CD1c-positive myeloid dendritic cell (primary cell): ENCODE results near the gene DNMT3B.
"Not testable (repeated sequence)": the region's sequence is repeated elsewhere in the genome, so short reads cannot be mapped to it uniquely, and the experiment has no call there.

Source experiments
- DNase-seq: peaks from one replicate; pipeline ENCODE4 v3.0.0-alpha.2; 2016; ENCODE audit errors: extremely low spot score

The DNMT3B gene

GRCh38 chr20:32763202-32764004 lies 1.2 kb downstream of the DNMT3B start:
- no peak for DNase-seq

DNA sequence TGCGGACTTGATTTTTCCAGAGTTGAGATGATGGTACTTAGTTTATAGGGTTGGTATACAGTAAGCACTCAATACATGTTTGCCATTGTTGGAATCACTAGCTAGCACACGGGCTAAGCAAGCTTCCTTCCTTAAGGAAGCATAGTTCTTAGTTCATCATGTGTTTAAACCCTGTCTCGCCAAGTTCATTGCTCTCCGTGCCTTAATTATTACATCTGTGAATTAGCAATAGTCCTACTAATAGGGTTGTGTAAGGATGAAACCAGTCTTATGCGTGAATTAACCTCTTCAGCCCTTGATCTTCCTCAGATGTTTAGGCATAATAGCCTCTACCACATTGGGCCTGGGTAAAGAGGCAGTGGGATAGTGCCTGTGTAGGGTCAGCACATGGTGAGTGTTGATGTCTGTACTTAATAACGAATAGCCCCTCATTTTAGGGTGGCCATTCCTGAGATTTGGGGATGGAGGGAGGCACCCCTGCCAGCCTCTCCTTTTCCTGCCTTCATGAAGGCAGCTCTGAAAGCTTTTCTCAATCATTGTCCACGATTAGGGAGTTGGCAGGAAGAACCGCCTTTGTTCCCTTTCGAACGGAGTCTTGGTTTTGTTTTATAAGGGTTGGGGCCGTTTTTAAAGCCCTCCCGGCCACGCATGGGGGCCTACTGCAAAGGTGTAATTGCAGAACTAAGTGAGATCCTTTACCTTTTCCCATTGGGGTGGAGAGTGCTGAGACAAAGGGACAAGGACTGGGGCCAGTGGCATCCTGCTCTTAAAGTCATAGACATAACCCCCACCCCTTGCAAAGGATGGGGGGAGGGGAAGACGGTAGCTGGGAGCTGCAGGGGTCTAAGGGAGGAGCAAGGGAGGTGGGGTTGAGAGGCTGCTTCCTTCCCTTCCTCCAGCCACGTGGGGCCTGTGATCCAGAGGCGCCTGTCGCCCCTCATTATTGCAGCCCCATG lies 2.1 kb downstream of the DNMT3B start:
- no peak for DNase-seq

- DNase-seq, result not testable (repeated sequence)
Observed at GRCh38 chr20:32765230-32765875, 3.2 kb downstream of the DNMT3B start.

DNA sequence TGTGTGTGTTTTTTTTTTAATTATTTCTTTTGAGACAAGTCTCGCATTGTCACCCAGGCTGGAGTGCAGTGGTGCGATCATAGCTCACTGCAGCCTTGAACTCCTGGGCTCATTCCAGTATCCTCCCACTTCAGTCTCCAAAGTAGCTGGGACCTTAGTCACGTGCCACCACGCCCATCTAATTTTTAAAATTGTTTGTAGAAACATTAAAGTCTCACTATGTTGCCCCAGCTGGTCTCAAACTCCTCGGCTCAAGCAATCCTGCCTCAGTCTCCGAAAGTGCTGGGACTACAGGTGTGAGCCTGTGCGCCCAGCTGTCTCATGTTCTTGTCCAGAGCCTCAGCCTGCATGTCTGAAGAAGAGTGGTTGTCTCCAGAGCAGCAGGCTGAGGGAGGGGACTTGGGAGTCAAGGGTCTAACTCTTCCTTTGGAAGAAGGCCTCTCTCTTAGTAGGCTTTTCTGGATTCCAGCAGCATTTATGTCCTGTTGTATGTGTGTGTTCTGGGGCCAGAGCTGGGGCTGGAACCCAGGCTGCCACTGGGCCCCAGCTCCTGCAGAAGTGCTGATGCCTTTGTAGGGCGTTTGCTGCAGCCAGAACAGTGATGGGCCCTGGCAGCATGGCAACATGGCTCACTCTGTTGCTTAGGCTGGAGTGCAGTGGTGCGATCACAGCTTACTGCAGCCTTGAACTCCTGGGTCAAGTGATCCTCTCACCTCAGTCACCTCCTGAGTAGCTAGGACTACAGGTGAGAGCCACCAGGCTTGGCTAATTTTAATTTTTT lies 5.4 kb downstream of the DNMT3B start:
- DNase-seq, result no peak

DNA sequence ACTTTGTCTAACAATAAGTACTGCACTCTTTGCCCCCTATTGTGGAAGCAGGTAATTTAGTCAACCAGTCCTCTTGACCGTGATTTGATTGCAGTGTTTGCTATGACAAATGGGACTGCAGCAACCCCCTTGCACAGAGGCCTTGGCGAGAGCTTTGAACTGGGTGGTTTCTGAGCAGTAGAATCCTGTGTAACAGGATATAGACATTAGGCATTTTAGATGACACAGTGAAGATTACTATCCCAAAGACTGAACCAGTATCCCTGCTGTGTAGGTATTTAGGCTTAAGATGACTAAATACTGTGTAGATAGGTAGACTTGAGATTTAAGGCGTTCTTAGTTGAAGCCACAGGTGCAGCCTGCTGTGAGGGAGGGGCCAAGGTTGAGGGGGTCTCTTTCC lies 9.9 kb downstream of the DNMT3B start:
- DNase-seq, result no peak

DNA sequence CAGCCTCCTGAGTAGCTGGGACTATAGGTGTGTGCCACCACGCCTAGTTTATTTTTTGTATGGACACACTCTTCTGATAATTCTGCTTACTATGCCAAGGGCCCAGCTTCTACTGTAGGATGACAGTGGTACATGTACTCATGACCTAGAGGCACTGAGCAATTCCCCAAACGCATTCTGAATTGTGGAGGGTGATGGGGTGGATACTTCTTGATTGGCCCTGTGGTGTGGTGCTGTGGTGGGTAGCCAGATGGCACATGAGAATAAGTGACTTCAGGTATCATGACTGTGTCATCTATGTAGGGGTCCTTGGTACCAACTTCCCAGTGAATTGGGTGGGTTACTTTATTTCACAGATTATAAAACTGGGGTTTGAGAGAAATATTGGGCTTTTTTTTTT lies 11.0 kb downstream of the DNMT3B start:
- DNase-seq, result no peak

DNA sequence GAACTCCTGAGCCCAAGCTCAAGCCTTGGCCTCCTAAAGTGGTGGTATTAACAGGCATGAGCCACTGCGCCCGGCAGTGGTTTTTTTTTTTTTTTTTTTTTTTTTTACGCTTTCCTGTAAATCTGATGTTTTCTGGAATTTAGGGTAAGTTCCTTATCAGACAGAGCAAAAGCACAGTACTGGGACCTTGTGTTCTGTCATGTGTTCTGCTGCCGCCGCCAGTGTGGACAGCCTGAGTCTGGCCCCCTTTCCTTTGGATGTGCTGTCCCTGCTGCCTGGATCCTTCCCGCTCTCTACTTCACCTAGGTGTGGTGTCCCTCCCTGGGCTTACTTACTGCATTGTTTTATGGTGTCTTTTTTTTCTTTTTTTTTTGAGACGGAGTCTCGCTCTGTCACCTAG lies 11.7 kb downstream of the DNMT3B start:
- no peak for DNase-seq

GRCh38 chr20:32775336-32775991 lies 13.3 kb downstream of the DNMT3B start:
- DNase-seq, result no peak

DNA sequence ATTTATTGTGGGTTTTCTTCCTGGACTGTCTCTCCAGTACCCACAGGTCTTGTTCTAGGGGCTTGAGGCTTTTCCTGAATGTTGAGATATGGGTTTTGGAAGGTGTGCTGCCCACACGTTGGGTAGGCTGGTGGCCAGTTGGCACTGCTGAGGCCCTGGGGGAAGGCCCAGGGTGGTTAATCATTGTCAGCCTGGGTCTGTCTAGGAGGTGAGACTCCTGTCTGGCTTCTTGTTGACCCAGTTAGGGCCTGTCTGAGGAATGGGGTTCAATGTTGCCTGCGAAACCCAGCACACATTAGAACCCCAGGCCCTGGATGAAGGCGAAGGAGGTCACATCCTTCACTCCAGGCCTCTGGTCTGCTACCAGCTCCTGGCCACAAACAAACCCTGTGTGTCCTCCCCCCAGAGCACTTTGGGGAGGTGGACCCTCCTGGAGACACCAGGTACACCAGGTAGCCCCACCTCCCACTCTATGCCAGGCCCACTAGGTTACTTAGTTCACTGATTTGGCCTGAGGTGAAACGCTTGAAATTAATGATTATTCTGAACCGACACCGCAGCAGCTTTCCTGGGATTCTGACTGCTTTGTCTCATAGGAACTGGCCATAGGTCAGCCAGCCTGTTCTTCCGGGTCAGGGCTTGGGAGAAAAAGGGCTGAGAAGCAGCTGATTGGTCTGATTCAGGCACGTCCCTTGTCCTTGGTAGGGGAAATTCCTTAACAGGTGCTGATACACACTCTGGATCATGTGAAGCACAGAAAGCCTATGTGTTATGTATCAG lies 15.2 kb downstream of the DNMT3B start:
- DNase-seq, result no peak

- no peak for DNase-seq
Observed at GRCh38 chr20:32779500-32780211, 17.5 kb downstream of the DNMT3B start.

DNA sequence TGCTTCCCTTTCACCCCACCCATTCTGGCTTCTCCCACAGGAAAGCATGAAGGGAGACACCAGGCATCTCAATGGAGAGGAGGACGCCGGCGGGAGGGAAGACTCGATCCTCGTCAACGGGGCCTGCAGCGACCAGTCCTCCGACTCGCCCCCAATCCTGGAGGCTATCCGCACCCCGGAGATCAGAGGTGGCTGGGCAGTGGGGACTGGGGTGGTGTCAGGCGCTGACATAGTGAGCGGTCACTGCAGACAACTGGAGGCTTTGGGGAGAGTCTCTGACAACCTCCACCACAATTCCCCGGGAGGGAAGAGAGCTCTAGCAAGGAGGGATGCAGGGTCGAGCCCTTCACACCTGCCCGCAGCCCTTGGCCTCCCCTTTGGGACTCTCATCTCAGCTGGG lies 18.1 kb downstream of the DNMT3B start:
- no peak for DNase-seq

- no peak for DNase-seq
Observed at GRCh38 chr20:32780749-32781655, 18.8 kb downstream of the DNMT3B start.

GRCh38 chr20:32784369-32785080 lies 22.3 kb downstream of the DNMT3B start:
- DNase-seq, result no peak

DNA sequence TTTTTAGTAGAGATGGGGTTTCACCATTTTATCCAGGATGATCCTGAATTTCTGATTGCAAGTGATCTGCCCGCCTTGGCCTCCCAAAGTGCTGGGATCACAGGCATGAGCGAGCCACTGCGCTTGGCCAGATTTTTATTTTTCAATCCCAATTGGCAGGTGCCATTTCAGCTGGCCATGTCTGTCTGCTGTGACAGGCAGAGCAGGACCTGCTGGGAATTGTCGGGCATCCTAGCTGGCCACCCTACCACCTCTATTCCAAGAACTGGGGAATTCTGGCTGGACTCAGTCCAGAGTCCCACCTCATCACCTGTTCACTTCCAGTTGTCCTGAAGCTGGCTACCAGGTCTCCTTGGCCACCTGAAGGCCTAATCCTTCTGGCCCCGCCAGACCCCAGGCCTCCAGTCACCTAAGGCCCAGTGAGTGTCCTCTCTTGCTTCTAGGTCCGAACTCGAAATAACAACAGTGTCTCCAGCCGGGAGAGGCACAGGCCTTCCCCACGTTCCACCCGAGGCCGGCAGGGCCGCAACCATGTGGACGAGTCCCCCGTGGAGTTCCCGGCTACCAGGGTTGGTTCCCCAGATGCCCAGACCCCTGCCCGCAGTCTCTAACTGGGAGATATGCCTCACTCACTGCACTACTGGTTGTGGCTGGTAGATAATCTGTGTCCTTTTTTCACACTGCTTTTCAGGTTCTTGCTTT lies 24.0 kb downstream of the DNMT3B start:
- no peak for DNase-seq

DNA sequence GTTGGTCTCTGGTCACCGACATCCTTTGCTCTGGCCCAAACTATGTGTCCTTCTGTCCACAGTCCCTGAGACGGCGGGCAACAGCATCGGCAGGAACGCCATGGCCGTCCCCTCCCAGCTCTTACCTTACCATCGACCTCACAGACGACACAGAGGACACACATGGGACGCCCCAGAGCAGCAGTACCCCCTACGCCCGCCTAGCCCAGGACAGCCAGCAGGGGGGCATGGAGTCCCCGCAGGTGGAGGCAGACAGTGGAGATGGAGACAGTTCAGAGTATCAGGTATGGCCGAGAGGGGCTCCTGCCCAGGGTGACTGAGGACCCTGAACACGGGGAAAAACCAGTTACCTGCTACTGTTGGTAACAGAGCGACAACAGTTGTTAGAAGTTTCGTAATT lies 25.0 kb downstream of the DNMT3B start:
- DNase-seq, result no peak

GRCh38 chr20:32789896-32790750 lies 27.9 kb downstream of the DNMT3B start:
- peak; percentile 70 for DNase-seq
